Measurements from ENCODE around the gene ACBD4. TPM values are rescaled to one million over a fixed set of nuclear protein-coding genes. Genes with fewer than 3 reads are reported as not detected.
A peak's percentile ranks its signal among the peaks of the same experiment; 100 is the strongest.

The ACBD4 gene
- total and polyA plus RNA-seq, 2 of the 13 experiments (the other 11 are each of a cell fraction or from before 2014, with no cell fraction given): 16.1 to 26.9 TPM

DNA sequence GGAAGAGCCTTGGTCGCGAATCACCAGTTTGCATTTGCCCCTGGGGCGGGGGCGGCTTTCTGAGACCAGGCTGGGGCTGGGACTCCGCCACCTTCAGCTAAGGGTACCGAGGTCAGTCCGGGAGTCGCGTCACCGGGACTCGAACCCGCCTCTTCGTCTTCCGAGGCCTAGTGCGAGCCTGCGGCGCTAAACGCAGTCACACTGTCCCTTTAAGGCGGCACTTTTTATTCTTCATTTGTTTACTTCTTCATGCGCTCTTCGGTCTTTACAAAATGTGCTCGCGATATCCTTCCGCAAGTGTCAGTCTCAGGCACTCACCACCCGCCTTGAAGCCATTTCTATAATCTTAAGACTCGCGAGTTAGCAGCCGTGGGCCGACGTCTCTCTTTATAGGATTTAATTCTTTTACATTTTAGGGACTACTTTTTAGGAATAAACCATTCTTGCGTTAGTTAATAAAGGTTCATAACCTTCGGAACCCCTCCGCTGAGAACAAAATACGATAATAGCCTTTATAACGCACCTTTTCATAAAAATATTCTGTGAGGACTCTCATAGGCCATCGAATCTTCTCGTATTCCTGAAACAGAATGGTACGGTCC, 12.2 kb downstream of the ACBD4 start (continued):
- TF ChIP-seq ZNF788 (CRISPR knock-in tag; IDR thresholded peaks at IDR 0.05; ENCODE audit: borderline replicate concordance): peak; percentile 75; the same call in 1 of the 2 replicates
- TF ChIP-seq MXI1 (IDR thresholded peaks at IDR 0.05; ENCODE audit: borderline replicate concordance, low read depth, low read length): peak; percentile 19; the same call in 1 of the 3 replicates
- no peak for TF ChIP-seq ZFP36L2 (CRISPR knock-in tag; IDR thresholded peaks at IDR 0.05)
- TF ChIP-seq ONECUT2 (CRISPR knock-in tag; IDR thresholded peaks at IDR 0.05): no peak; the same call in 1 of the 2 replicates
- TF ChIP-seq MTF2 (CRISPR knock-in tag; IDR thresholded peaks at IDR 0.05; ENCODE audit: borderline replicate concordance): no peak
- peak; percentile 58; the same call in 1 of the 2 replicates for TF ChIP-seq ZNF703 (CRISPR knock-in tag; IDR thresholded peaks at IDR 0.05; ENCODE audit: borderline replicate concordance)
- TF ChIP-seq FLYWCH1 (CRISPR knock-in tag; IDR thresholded peaks at IDR 0.05): no peak
- TF ChIP-seq SKIL (CRISPR knock-in tag; IDR thresholded peaks at IDR 0.05; ENCODE audit: borderline replicate concordance): no peak
- TF ChIP-seq ZBTB37 (CRISPR knock-in tag; IDR thresholded peaks at IDR 0.05): no peak
- 0 out of 2 replicates have a peak, but pooled peaks have one; percentile 6 for TF ChIP-seq ZNF441 (CRISPR knock-in tag; IDR thresholded peaks at IDR 0.05; ENCODE audit: borderline replicate concordance)
- peak; percentile 37 to 49; a peak in 3 of 4 replicates for TF ChIP-seq POLR2A (IDR thresholded peaks at IDR 0.05; ENCODE audit: insufficient read depth in 1 of 2, low read depth in 2 of 2, low read length in 2 of 2)
- 0 out of 2 replicates have a peak, but pooled peaks have one; percentile 16 for TF ChIP-seq ZNF83 (CRISPR knock-in tag; IDR thresholded peaks at IDR 0.05; ENCODE audit: borderline replicate concordance)
- no peak for TF ChIP-seq NFYB (CRISPR knock-in tag; IDR thresholded peaks at IDR 0.05)
- no peak for TF ChIP-seq HIVEP1 (CRISPR knock-in tag; IDR thresholded peaks at IDR 0.05)
- peak; percentile 73; the same call in 1 of the 2 replicates for TF ChIP-seq ZNF451 (CRISPR knock-in tag; IDR thresholded peaks at IDR 0.05)
- peak; percentile 81 for TF ChIP-seq TBL1XR1 (IDR thresholded peaks at IDR 0.05; ENCODE audit: borderline replicate concordance, low read length, partially characterized antibody)
- TF ChIP-seq ZNF256 (CRISPR knock-in tag; conservative IDR thresholded peaks at IDR 0.05): peak; percentile 92
- TF ChIP-seq ZNF235 (CRISPR knock-in tag; IDR thresholded peaks at IDR 0.05; ENCODE audit: borderline replicate concordance): no peak
- TF ChIP-seq, protein P1, sequence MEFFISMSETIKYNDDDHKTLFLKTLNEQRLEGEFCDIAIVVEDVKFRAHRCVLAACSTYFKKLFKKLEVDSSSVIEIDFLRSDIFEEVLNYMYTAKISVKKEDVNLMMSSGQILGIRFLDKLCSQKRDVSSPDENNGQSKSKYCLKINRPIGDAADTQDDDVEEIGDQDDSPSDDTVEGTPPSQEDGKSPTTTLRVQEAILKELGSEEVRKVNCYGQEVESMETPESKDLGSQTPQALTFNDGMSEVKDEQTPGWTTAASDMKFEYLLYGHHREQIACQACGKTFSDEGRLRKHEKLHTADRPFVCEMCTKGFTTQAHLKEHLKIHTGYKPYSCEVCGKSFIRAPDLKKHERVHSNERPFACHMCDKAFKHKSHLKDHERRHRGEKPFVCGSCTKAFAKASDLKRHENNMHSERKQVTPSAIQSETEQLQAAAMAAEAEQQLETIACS (CRISPR knock-in tag; IDR thresholded peaks at IDR 0.05): no peak
- no peak for TF ChIP-seq ZNF18 (CRISPR knock-in tag; IDR thresholded peaks at IDR 0.05; ENCODE audit: insufficient replicate concordance)
- no peak for TF ChIP-seq PRMT3 (CRISPR knock-in tag; IDR thresholded peaks at IDR 0.05; ENCODE audit: borderline replicate concordance, low read depth)
- TF ChIP-seq ZNF772 (CRISPR knock-in tag; IDR thresholded peaks at IDR 0.05): peak; percentile 40
- peak; percentile 83 for TF ChIP-seq ZNF790 (CRISPR knock-in tag; IDR thresholded peaks at IDR 0.05; ENCODE audit: borderline replicate concordance)
- TF ChIP-seq HMG20A (CRISPR knock-in tag; IDR thresholded peaks at IDR 0.05; ENCODE audit: borderline replicate concordance): no peak
- TF ChIP-seq ZNF180 (CRISPR knock-in tag; IDR thresholded peaks at IDR 0.05; ENCODE audit: borderline replicate concordance, low read depth): no peak
